Ishikawa (cell line): ENCODE data around the gene NKAIN2.

Source experiments
- CEBPB ChIP-seq: IDR thresholded peaks from 2 replicates; pipeline ENCODE4 v1.6.1; 2012
- CREB1 ChIP-seq: IDR thresholded peaks from 2 replicates; pipeline ENCODE4 v1.6.1; 2012; ENCODE audit warnings: low read depth
- EGR1 ChIP-seq: IDR thresholded peaks from 2 replicates; pipeline ENCODE4 v1.6.1; 2012
- EP300 ChIP-seq: IDR thresholded peaks from 2 replicates; pipeline ENCODE4 v1.6.1; 2012; ENCODE audit warnings: borderline replicate concordance
- FOXM1 ChIP-seq: IDR thresholded peaks from 2 replicates; pipeline ENCODE4 v1.6.1; 2012; ENCODE audit warnings: low read depth, borderline replicate concordance
- MAX ChIP-seq: IDR thresholded peaks from 2 replicates; pipeline ENCODE4 v1.6.1; 2012
- NFIC ChIP-seq: IDR thresholded peaks from 2 replicates; pipeline ENCODE4 v1.6.1; 2012
- RAD21 ChIP-seq: IDR thresholded peaks from 2 replicates; pipeline ENCODE4 v1.6.1; 2012; ENCODE audit warnings: low read depth
- TAF1 ChIP-seq: IDR thresholded peaks from 2 replicates; pipeline ENCODE4 v1.6.1; 2012; ENCODE audit warnings: low read depth, mild to moderate bottlenecking
- TCF12 ChIP-seq: IDR thresholded peaks from 2 replicates; pipeline ENCODE4 v1.6.1; 2012; ENCODE audit warnings: low read depth
- USF1 ChIP-seq: IDR thresholded peaks from 2 replicates; pipeline ENCODE4 v1.6.1; 2012
- YY1 ChIP-seq: IDR thresholded peaks from 2 replicates; pipeline ENCODE4 v1.6.1; 2012; ENCODE audit warnings: low read depth
- ZBTB7A ChIP-seq: IDR thresholded peaks from 2 replicates; pipeline ENCODE4 v1.6.1; 2012; ENCODE audit warnings: low read depth
- TF ChIP-seq, protein P1 (sequence below): IDR thresholded peaks from 2 replicates; pipeline ENCODE4 v1.6.1; 2012; ENCODE audit warnings: low read depth, mild to moderate bottlenecking

DNA sequence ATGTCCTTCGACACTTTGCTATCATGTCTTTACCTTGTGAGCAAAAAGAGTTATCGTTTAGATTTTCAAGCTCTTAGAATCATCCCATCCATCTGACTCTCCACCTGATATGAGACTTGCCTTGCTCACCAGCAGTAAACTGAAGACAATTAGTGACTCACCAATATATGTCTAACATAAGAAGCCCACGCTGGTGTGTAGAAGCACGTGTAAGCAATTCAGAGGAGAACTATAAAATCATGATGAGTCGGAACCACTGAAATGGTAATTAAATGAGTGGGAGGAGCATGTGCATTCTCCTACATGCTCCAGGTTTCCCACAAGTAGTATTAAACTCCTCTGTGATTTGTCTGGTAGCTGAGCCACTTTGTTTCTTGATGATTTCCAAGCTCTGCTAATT lies 977.0 kb downstream of the NKAIN2 start:
- no peak for TF ChIP-seq EP300
- TF ChIP-seq MAX: no peak
- no peak for TF ChIP-seq CEBPB
- no peak for TF ChIP-seq RAD21
- no peak for TF ChIP-seq YY1
- TF ChIP-seq USF1: no peak
- TF ChIP-seq, protein P1, sequence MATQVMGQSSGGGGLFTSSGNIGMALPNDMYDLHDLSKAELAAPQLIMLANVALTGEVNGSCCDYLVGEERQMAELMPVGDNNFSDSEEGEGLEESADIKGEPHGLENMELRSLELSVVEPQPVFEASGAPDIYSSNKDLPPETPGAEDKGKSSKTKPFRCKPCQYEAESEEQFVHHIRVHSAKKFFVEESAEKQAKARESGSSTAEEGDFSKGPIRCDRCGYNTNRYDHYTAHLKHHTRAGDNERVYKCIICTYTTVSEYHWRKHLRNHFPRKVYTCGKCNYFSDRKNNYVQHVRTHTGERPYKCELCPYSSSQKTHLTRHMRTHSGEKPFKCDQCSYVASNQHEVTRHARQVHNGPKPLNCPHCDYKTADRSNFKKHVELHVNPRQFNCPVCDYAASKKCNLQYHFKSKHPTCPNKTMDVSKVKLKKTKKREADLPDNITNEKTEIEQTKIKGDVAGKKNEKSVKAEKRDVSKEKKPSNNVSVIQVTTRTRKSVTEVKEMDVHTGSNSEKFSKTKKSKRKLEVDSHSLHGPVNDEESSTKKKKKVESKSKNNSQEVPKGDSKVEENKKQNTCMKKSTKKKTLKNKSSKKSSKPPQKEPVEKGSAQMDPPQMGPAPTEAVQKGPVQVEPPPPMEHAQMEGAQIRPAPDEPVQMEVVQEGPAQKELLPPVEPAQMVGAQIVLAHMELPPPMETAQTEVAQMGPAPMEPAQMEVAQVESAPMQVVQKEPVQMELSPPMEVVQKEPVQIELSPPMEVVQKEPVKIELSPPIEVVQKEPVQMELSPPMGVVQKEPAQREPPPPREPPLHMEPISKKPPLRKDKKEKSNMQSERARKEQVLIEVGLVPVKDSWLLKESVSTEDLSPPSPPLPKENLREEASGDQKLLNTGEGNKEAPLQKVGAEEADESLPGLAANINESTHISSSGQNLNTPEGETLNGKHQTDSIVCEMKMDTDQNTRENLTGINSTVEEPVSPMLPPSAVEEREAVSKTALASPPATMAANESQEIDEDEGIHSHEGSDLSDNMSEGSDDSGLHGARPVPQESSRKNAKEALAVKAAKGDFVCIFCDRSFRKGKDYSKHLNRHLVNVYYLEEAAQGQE: no peak
- no peak for TF ChIP-seq CREB1
- no peak for TF ChIP-seq TAF1
- no peak for TF ChIP-seq TCF12
- TF ChIP-seq NFIC: no peak
- TF ChIP-seq ZBTB7A: no peak
- TF ChIP-seq EGR1: no peak
- no peak for TF ChIP-seq FOXM1
